ENCODE measurements around the gene IFNG. TPM values are rescaled to one million over a fixed set of nuclear protein-coding genes. Genes with fewer than 3 reads are reported as not detected.
"Not testable (repeated sequence)": the region's sequence is repeated elsewhere in the genome, so short reads cannot be mapped to it uniquely, and the experiment has no call there.

The IFNG gene
- total RNA-seq (not detected in 2 replicates), polyA plus RNA-seq (0.11 TPM in 1 of 2 replicates, not detected in the other)

DNA sequence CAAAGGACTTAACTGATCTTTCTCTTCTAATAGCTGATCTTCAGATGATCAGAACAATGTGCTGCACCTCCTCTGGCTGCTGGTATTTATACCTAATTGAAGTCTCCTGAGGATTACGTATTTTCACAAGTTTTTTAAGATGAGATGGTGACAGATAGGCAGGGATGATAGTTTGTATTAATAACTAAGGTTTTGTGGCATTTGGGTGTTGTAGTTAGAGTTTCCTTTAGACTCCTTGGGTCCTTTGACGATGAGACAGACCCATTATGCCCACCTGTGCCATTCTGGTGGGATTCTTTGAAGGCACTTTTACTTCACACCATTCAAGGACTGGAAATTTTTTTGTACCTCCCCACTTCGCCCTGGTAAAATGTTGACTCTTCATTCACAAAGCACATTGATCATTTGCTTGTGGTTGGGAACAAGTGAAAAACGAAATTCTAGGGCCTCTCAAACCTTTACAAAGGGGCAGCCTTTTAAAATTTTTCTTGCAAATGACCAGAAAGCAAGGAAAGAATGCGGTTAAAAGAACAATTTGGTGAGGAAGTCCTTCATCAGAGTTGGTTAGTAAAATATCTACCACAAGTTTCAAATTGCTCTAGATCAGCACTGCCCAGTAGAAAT is at the start of gene IFNG:
TSS of gene IFNG (minus strand) at position 60 of the 624 bp plus-strand sequence. CDS start 125 bp downstream, outside the sequence.
- H3K4me1 ChIP-seq (ENCODE audit: low read depth), result peaks cover 5% of the 10 kb centered on the region
- no peaks in the 10 kb centered on the region for H3K27me3 ChIP-seq
- H3K4me3 ChIP-seq, result no peak within 1 kb of the TSS
- H3K36me3 ChIP-seq, result no peaks in the 10 kb centered on the region
- H3K27ac ChIP-seq, result no peak within 1 kb of the TSS
- no peak for DNase-seq (ENCODE audit: low read depth in 1 of 2, low spot score in 1 of 2)
- TF ChIP-seq, protein P1, sequence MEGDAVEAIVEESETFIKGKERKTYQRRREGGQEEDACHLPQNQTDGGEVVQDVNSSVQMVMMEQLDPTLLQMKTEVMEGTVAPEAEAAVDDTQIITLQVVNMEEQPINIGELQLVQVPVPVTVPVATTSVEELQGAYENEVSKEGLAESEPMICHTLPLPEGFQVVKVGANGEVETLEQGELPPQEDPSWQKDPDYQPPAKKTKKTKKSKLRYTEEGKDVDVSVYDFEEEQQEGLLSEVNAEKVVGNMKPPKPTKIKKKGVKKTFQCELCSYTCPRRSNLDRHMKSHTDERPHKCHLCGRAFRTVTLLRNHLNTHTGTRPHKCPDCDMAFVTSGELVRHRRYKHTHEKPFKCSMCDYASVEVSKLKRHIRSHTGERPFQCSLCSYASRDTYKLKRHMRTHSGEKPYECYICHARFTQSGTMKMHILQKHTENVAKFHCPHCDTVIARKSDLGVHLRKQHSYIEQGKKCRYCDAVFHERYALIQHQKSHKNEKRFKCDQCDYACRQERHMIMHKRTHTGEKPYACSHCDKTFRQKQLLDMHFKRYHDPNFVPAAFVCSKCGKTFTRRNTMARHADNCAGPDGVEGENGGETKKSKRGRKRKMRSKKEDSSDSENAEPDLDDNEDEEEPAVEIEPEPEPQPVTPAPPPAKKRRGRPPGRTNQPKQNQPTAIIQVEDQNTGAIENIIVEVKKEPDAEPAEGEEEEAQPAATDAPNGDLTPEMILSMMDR (IDR thresholded peaks at IDR 0.05; ENCODE audit: low read depth, low read length), result no peak
- H3K9me3 ChIP-seq (ENCODE audit: low read depth), result no peaks in the 10 kb centered on the region

GRCh38 chr12:68209048-68209728 is 49.6 kb upstream of the IFNG start:
- not testable (repeated sequence) for H3K27ac ChIP-seq; H3K36me3 ChIP-seq; H3K4me1 ChIP-seq (ENCODE audit: low read depth); H3K4me3 ChIP-seq; H3K27me3 ChIP-seq; H3K9me3 ChIP-seq (ENCODE audit: low read depth)
- peak in 1 of 2 donors; percentile 15 for DNase-seq (ENCODE audit: low read depth in 1 of 2, low spot score in 1 of 2)

GRCh38 chr12:68207276-68207675 is 47.7 kb upstream of the IFNG start:
- TF ChIP-seq, protein P1 (IDR thresholded peaks at IDR 0.05; ENCODE audit: low read depth, low read length), result no peak
- Histone ChIP-seq H3K36me3 (no peaks in the 10 kb centered on the region), H3K9me3 (ENCODE audit: low read depth) (no peaks in the 10 kb centered on the region), H3K4me1 (ENCODE audit: low read depth) (peaks cover 7% of the 10 kb centered on the region), H3K4me3 (no peak overlapping the region), H3K27ac (no peak overlapping the region), H3K27me3 (no peaks in the 10 kb centered on the region)
- DNase-seq (ENCODE audit: low read depth in 1 of 2, low spot score in 1 of 2), result no peak

DNA sequence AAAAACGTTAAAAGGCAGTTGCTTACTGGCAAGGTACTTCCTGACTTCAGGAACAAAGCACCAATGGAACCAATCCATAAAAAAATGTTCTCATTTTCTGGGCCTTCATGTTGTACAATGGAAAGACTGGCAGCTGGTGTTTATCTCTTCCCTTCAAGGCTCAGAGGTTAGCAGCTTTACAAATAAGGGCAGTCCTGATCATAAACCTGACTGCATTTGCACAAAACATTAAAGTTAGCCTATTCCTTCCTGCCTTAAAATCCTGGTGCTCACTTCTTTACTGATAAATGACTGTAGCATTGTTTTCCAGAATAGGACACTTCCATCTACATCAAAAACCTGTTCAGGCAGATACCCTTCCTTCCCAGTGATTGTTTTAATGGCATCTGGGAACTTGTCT is 46.9 kb upstream of the IFNG start:
- no peak overlapping the region for H3K4me3 ChIP-seq
- H3K9me3 ChIP-seq (ENCODE audit: low read depth), result no peaks in the 10 kb centered on the region
- H3K36me3 ChIP-seq, result no peaks in the 10 kb centered on the region
- DNase-seq (ENCODE audit: low read depth in 1 of 2, low spot score in 1 of 2), result no peak
- TF ChIP-seq, protein P1 (IDR thresholded peaks at IDR 0.05; ENCODE audit: low read depth, low read length), result no peak
- no peak overlapping the region for H3K27ac ChIP-seq
- H3K4me1 ChIP-seq (ENCODE audit: low read depth), result peaks cover 7% of the 10 kb centered on the region
- no peaks in the 10 kb centered on the region for H3K27me3 ChIP-seq

DNA sequence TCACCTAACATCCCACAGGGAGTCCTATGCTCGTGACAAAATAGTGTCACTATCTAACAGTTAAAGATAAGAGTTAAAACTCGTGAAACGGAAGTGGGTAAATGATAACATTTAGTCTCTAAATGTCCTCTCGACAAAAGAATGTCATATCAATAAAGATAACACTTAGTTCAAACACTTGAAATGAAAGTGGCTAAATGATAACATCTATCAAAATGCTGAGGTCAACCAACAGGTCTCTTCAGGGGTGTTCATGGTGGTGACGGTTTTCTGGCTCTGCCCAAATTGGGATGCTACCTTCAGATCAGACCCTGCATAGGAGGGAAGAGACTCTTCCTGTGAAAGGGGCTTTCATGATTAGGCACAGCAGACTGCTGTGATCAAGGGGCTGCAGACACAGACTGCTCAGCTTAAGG is 43.9 kb upstream of the IFNG start:
- Histone ChIP-seq H3K4me3 (no peak overlapping the region), H3K27ac (no peak overlapping the region), H3K9me3 (ENCODE audit: low read depth) (no peaks in the 10 kb centered on the region), H3K27me3 (no peaks in the 10 kb centered on the region), H3K36me3 (no peaks in the 10 kb centered on the region), H3K4me1 (ENCODE audit: low read depth) (peaks cover 7% of the 10 kb centered on the region)
- DNase-seq (ENCODE audit: low read depth in 1 of 2, low spot score in 1 of 2), result no peak
- TF ChIP-seq, protein P1 (IDR thresholded peaks at IDR 0.05; ENCODE audit: low read depth, low read length), result no peak

DNA sequence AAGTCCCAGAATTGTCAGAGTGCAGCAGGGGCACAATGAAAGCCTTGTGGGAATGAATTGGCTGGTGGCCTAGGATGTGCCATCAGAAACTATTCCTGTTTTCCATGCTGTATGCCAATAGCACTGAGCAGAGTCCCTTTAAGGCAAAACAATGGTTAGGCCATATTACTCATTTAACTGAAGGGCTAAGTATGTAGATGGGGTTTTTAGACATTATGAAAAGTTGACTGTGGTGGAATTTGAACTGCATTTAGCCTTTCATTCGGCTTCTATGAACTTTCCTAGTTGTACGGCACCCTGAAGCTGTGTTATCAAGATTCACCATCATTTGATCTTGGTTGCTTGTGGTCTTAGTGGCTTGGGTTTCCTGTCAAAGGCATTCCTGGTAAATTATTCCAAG is 41.3 kb upstream of the IFNG start:
- Histone ChIP-seq H3K27me3 (no peaks in the 10 kb centered on the region), H3K27ac (no peak overlapping the region), H3K36me3 (no peaks in the 10 kb centered on the region)

More for the DNA sequence above, 41.3 kb upstream of the IFNG start:
- DNase-seq (ENCODE audit: low read depth in 1 of 2, low spot score in 1 of 2), result peak in 1 of 2 donors; percentile 64
- H3K9me3 ChIP-seq (ENCODE audit: low read depth), result no peaks in the 10 kb centered on the region
- H3K4me1 ChIP-seq (ENCODE audit: low read depth), result peaks cover 7% of the 10 kb centered on the region
- no peak overlapping the region for H3K4me3 ChIP-seq
- TF ChIP-seq, protein P1 (IDR thresholded peaks at IDR 0.05; ENCODE audit: low read depth, low read length), result no peak
